ENCODE measurements around the gene HORMAD1.

The HORMAD1 gene

DNA sequence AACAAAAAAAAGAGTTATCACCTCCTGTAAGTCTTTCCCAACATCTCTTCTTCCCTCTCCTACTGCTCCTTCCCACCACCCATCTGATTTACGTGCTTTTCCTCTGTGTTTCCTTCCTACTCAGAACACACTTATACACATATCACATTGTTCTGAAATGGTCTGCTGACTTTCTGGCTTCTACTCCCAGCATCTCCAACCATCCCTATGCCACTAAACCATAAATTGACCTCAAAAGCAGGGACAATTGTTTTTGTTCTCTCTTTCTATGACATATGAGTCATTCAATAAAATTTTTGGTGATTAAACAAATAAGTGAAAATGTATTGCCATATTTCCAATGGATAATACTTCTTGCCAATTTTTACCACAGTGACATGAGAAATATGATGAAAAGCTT, 31.9 kb downstream of the HORMAD1 start:
- no peak overlapping the region for H3K27ac ChIP-seq (replicated peaks)

DNA sequence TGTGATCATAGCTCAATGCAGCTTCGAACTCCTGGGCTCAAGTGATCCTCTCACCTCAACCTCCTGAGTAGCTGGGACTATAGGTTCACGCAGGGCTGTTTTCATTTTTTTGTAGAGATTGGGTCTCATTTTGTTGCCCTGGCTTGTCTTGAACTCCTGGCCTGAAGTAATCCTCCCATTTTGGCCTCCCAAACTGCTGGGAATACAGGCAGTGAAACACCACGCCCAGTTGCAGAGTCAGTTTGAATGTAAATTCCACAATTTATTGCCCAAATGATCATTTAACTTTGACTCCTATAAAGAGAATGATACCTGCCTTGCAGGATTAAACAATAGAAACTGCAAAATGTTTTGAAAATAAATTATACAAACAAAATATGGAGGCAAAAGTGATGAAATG, 34.4 kb downstream of the HORMAD1 start:
- DNase-seq (ENCODE audit: low read depth in 1 of 2, low spot score in 1 of 2), result no peak
- TF ChIP-seq, protein P1, sequence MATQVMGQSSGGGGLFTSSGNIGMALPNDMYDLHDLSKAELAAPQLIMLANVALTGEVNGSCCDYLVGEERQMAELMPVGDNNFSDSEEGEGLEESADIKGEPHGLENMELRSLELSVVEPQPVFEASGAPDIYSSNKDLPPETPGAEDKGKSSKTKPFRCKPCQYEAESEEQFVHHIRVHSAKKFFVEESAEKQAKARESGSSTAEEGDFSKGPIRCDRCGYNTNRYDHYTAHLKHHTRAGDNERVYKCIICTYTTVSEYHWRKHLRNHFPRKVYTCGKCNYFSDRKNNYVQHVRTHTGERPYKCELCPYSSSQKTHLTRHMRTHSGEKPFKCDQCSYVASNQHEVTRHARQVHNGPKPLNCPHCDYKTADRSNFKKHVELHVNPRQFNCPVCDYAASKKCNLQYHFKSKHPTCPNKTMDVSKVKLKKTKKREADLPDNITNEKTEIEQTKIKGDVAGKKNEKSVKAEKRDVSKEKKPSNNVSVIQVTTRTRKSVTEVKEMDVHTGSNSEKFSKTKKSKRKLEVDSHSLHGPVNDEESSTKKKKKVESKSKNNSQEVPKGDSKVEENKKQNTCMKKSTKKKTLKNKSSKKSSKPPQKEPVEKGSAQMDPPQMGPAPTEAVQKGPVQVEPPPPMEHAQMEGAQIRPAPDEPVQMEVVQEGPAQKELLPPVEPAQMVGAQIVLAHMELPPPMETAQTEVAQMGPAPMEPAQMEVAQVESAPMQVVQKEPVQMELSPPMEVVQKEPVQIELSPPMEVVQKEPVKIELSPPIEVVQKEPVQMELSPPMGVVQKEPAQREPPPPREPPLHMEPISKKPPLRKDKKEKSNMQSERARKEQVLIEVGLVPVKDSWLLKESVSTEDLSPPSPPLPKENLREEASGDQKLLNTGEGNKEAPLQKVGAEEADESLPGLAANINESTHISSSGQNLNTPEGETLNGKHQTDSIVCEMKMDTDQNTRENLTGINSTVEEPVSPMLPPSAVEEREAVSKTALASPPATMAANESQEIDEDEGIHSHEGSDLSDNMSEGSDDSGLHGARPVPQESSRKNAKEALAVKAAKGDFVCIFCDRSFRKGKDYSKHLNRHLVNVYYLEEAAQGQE (IDR thresholded peaks at IDR 0.05; ENCODE audit: insufficient replicate concordance, low read depth), result no peak
- TF ChIP-seq POLR2AphosphoS5 (IDR thresholded peaks at IDR 0.05; ENCODE audit: low read depth) (no peak), SPI1 (IDR thresholded peaks at IDR 0.05; ENCODE audit: borderline replicate concordance, low read depth) (no peak), GABPA (IDR thresholded peaks at IDR 0.05; ENCODE audit: low read depth) (no peak)
- TF ChIP-seq, protein P2, sequence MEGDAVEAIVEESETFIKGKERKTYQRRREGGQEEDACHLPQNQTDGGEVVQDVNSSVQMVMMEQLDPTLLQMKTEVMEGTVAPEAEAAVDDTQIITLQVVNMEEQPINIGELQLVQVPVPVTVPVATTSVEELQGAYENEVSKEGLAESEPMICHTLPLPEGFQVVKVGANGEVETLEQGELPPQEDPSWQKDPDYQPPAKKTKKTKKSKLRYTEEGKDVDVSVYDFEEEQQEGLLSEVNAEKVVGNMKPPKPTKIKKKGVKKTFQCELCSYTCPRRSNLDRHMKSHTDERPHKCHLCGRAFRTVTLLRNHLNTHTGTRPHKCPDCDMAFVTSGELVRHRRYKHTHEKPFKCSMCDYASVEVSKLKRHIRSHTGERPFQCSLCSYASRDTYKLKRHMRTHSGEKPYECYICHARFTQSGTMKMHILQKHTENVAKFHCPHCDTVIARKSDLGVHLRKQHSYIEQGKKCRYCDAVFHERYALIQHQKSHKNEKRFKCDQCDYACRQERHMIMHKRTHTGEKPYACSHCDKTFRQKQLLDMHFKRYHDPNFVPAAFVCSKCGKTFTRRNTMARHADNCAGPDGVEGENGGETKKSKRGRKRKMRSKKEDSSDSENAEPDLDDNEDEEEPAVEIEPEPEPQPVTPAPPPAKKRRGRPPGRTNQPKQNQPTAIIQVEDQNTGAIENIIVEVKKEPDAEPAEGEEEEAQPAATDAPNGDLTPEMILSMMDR (IDR thresholded peaks at IDR 0.05; ENCODE audit: insufficient read depth, low read length), result no peak
- Histone ChIP-seq H3K4me3 (replicated peaks; ENCODE audit: insufficient read depth, low read length) (no peak overlapping the region), H3K27ac (replicated peaks) (no peak overlapping the region), H3K27me3 (ENCODE audit: insufficient read depth, poor library complexity, severe bottlenecking) (no peaks in the 10 kb centered on the region)

More for the DNA sequence above, 31.9 kb downstream of the HORMAD1 start:
- TF ChIP-seq SPI1 (IDR thresholded peaks at IDR 0.05; ENCODE audit: borderline replicate concordance, low read depth), result no peak
- TF ChIP-seq, protein P2 (IDR thresholded peaks at IDR 0.05; ENCODE audit: insufficient read depth, low read length), result no peak
- TF ChIP-seq, protein P1 (IDR thresholded peaks at IDR 0.05; ENCODE audit: insufficient replicate concordance, low read depth), result no peak
- no peak for DNase-seq (ENCODE audit: low read depth in 1 of 2, low spot score in 1 of 2)
- Histone ChIP-seq H3K27me3 (ENCODE audit: insufficient read depth, poor library complexity, severe bottlenecking) (no peaks in the 10 kb centered on the region), H3K4me3 (replicated peaks; ENCODE audit: insufficient read depth, low read length) (no peak overlapping the region)

DNA sequence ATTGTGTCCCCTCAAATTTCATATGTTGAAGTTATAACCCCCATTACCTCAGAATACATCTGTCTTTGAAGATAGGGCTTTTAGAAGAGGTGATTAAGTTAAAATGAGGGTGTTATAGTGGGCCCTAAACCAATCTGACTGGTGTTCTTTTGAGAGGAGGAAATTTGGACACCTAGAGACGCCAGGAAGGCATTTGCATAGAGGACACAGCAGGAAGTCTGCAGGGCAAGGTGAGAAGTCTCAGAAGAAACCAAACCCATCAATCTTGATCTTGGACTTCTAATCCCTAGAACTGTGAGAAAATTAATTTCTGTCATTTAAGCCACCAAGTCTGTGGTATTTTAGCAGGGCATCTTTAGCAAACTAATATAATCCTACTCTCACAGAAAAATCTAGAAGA, 36.8 kb downstream of the HORMAD1 start:
- H3K27ac ChIP-seq (replicated peaks), result no peak overlapping the region
- no peak overlapping the region for H3K4me3 ChIP-seq (replicated peaks; ENCODE audit: insufficient read depth, low read length)
- no peak for DNase-seq (ENCODE audit: low read depth in 1 of 2, low spot score in 1 of 2)
- TF ChIP-seq SPI1 (IDR thresholded peaks at IDR 0.05; ENCODE audit: borderline replicate concordance, low read depth) (no peak), GABPA (IDR thresholded peaks at IDR 0.05; ENCODE audit: low read depth) (no peak), POLR2AphosphoS5 (IDR thresholded peaks at IDR 0.05; ENCODE audit: low read depth) (no peak)
- TF ChIP-seq, protein P1 (IDR thresholded peaks at IDR 0.05; ENCODE audit: insufficient replicate concordance, low read depth), result no peak
- no peaks in the 10 kb centered on the region for H3K27me3 ChIP-seq (ENCODE audit: insufficient read depth, poor library complexity, severe bottlenecking)

DNA sequence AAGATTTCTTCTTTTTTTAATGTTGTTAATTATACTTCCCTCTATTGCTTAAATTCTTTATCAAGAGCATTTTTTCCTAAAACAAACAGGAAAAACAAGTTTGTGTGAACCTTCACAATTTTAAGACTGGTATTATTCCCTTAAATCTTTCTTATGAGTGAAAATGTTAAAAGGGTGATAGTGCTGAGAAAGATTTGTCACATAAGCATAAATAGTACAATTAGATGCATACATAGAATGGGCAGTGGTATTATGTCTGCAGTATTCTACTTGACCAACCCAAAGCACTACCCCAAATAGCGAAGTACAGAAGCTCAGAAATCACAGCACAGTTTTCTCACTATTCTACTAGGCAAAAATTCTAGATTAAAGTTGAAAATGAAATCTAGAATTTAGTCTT, 41.7 kb downstream of the HORMAD1 start:
- Histone ChIP-seq H3K4me3 (replicated peaks; ENCODE audit: insufficient read depth, low read length) (no peak overlapping the region), H3K27me3 (ENCODE audit: insufficient read depth, poor library complexity, severe bottlenecking) (no peaks in the 10 kb centered on the region), H3K27ac (replicated peaks) (no peak overlapping the region)
- no peak for DNase-seq (ENCODE audit: low read depth in 1 of 2, low spot score in 1 of 2)
- TF ChIP-seq, protein P2 (IDR thresholded peaks at IDR 0.05; ENCODE audit: insufficient read depth, low read length), result no peak
